ENCODE results near the gene DCTN5. TPM values are rescaled to one million over a fixed set of nuclear protein-coding genes. Genes with fewer than 3 reads are reported as not detected.
A peak's percentile ranks its signal among the peaks of the same experiment; 100 is the strongest.

Gene DCTN5
- total and polyA plus RNA-seq, 2 of the 13 experiments (the other 11 are each of a cell fraction or from before 2014, with no cell fraction given), result 105 to 207 TPM

GRCh38 chr16:23694644-23695373 is 53.5 kb downstream of the DCTN5 start (continued):
- TF ChIP-seq, protein P1, sequence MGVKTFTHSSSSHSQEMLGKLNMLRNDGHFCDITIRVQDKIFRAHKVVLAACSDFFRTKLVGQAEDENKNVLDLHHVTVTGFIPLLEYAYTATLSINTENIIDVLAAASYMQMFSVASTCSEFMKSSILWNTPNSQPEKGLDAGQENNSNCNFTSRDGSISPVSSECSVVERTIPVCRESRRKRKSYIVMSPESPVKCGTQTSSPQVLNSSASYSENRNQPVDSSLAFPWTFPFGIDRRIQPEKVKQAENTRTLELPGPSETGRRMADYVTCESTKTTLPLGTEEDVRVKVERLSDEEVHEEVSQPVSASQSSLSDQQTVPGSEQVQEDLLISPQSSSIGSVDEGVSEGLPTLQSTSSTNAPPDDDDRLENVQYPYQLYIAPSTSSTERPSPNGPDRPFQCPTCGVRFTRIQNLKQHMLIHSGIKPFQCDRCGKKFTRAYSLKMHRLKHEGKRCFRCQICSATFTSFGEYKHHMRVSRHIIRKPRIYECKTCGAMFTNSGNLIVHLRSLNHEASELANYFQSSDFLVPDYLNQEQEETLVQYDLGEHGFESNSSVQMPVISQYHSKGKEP (CRISPR knock-in tag; IDR thresholded peaks at IDR 0.05), result no peak
- TF ChIP-seq AGO2 (optimal IDR thresholded peaks at IDR 0.05; ENCODE audit: low read depth, low read length), result peak; percentile 82
- no peak for TF ChIP-seq HNF1A (IDR thresholded peaks at IDR 0.05; ENCODE audit: low read depth)
- peak; percentile 71; the same call in 1 of the 2 replicates for TF ChIP-seq HNF1A (CRISPR knock-in tag; IDR thresholded peaks at IDR 0.05; ENCODE audit: borderline replicate concordance)
- TF ChIP-seq, protein P2, sequence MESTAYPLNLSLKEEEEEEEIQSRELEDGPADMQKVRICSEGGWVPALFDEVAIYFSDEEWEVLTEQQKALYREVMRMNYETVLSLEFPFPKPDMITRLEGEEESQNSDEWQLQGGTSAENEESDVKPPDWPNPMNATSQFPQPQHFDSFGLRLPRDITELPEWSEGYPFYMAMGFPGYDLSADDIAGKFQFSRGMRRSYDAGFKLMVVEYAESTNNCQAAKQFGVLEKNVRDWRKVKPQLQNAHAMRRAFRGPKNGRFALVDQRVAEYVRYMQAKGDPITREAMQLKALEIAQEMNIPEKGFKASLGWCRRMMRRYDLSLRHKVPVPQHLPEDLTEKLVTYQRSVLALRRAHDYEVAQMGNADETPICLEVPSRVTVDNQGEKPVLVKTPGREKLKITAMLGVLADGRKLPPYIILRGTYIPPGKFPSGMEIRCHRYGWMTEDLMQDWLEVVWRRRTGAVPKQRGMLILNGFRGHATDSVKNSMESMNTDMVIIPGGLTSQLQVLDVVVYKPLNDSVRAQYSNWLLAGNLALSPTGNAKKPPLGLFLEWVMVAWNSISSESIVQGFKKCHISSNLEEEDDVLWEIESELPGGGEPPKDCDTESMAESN (CRISPR knock-in tag; conservative IDR thresholded peaks at IDR 0.05), result peak; percentile 68; the same call in 1 of the 2 replicates
- TF ChIP-seq HHEX (CRISPR knock-in tag; IDR thresholded peaks at IDR 0.05), result 0 out of 2 replicates have a peak, but pooled peaks have one; percentile 12
- TF ChIP-seq RARA (CRISPR knock-in tag; IDR thresholded peaks at IDR 0.05), result 0 out of 2 replicates have a peak, but pooled peaks have one; percentile 9
- TF ChIP-seq KDM2A (CRISPR knock-in tag; IDR thresholded peaks at IDR 0.05; ENCODE audit: borderline replicate concordance, low read depth), result no peak
- TF ChIP-seq MED1 (CRISPR knock-in tag; IDR thresholded peaks at IDR 0.05), result no peak
- no peak for TF ChIP-seq ZNF639 (CRISPR knock-in tag; conservative IDR thresholded peaks at IDR 0.05)
- TF ChIP-seq, protein P3, sequence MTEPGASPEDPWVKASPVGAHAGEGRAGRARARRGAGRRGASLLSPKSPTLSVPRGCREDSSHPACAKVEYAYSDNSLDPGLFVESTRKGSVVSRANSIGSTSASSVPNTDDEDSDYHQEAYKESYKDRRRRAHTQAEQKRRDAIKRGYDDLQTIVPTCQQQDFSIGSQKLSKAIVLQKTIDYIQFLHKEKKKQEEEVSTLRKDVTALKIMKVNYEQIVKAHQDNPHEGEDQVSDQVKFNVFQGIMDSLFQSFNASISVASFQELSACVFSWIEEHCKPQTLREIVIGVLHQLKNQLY (CRISPR knock-in tag; IDR thresholded peaks at IDR 0.05), result no peak
- no peak for TF ChIP-seq ZNF160 (CRISPR knock-in tag; IDR thresholded peaks at IDR 0.05)
- TF ChIP-seq XRCC5 (optimal IDR thresholded peaks at IDR 0.05; ENCODE audit: low read length), result peak; percentile 89
- TF ChIP-seq ZNF143 (CRISPR knock-in tag; IDR thresholded peaks at IDR 0.05), result peak; percentile 79
- peak; percentile 74; the same call in 1 of the 2 replicates for TF ChIP-seq NR0B2 (CRISPR knock-in tag; IDR thresholded peaks at IDR 0.05)
- TF ChIP-seq HMGXB4 (CRISPR knock-in tag; IDR thresholded peaks at IDR 0.05; ENCODE audit: borderline replicate concordance in 1 of 2, low read depth in 1 of 2), result peak in 1 of 2 experiments; percentile 30; a peak in 1 of 4 replicates
